NCI-H2171 (cell line): ENCODE data around the gene SRPK2.
"Not testable (repeated sequence)": the region's sequence is repeated elsewhere in the genome, so short reads cannot be mapped to it uniquely, and the experiment has no call there.

Experiments
- DNase-seq: peaks from one replicate; lab custom pipeline; 2025; lab: John Stamatoyannopoulos, UW

Gene SRPK2

GRCh38 chr7:105304040-105304895, 84.5 kb downstream of the SRPK2 start:
- DNase-seq: no peak

- DNase-seq: not testable (repeated sequence)
Observed at GRCh38 chr7:105300587-105300986, 88.1 kb downstream of the SRPK2 start.

GRCh38 chr7:105298439-105298894, 90.3 kb downstream of the SRPK2 start:
- no peak for DNase-seq

DNA sequence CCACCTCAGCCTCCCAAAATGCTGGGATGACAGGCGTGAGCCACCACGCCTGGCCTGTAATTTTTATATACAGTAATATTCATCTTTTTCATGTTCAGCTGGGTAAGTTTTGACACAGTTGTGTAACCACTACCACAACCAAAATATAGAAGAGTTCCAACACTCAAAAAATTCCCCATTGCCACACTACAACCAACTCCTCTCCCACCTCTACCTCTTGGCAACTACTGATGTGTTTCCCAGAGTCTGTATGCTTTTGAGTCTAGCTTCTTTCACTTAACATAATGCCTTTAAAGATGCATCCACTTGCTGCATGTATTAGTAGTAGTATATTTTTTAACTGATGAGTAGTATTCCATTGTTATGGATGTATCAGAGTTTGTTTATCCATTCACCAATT, 90.7 kb downstream of the SRPK2 start:
- no peak for DNase-seq

DNA sequence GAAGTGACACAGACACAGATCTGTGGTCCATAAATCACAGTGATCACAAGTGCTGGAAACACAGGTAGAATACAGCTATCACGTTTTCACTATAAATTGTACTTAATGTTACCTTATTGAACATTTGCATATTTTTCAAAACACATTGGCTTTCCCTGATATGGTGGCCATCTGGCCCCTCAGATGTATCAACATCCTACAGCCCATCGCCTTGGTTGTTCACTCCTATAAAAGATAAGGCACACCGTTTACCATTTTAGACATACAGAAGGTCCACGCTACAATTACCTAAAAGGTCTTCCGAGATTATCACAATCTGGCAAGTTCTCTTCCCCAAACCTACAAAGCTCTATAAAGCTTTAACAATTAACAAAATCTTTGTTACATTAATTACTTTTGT, 91.4 kb downstream of the SRPK2 start:
- no peak for DNase-seq

DNA sequence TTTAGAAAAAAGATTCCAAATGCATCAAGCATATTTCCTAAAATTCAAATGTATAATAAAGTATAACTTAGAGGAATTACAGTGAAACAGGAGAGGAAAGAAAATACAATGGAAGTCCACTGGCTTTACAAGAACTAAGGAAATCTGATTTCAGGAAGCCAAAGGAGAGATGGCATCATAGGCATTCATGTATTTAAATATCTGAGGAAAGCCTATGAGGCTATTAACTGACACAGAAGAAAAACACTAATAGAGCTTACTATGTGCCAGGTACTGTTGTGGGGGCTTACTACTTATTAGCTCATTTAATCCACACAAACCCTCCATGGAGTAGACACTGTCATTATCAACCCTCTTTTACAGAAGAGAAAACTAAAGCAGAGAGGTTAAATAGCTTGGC, 92.2 kb downstream of the SRPK2 start:
- DNase-seq: no peak

GRCh38 chr7:105295596-105296352, 92.9 kb downstream of the SRPK2 start:
- DNase-seq: no peak

- not testable (repeated sequence) for DNase-seq
Observed at GRCh38 chr7:105294482-105294881, 94.2 kb downstream of the SRPK2 start.

GRCh38 chr7:105289704-105290103, 99.0 kb downstream of the SRPK2 start:
- no peak for DNase-seq

GRCh38 chr7:105286441-105286840, 102.3 kb downstream of the SRPK2 start:
- DNase-seq: no peak

- DNase-seq: no peak
Observed at GRCh38 chr7:105285118-105285874, 103.4 kb downstream of the SRPK2 start.

DNA sequence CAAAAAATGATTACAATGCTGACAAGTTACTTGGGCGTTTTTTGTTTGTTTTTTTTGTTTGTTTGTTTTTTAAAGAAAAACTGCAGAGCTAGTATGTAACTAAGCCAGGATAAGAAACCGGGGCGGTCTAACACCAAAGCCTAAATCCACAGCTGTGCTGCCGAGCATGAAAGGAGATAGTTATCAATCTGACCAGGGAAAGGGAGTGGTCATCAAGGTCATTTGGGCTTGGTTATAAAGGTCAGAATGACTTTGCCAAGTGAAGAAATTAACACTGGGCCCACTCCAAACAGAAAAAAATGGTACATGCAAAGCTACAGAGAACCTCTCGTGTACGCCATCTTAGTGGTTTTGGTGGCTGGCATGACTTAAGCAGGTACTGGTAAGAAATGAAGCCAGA, 104.7 kb downstream of the SRPK2 start:
- DNase-seq: no peak

- DNase-seq: no peak
Observed at GRCh38 chr7:105281966-105282365, 106.8 kb downstream of the SRPK2 start.

DNA sequence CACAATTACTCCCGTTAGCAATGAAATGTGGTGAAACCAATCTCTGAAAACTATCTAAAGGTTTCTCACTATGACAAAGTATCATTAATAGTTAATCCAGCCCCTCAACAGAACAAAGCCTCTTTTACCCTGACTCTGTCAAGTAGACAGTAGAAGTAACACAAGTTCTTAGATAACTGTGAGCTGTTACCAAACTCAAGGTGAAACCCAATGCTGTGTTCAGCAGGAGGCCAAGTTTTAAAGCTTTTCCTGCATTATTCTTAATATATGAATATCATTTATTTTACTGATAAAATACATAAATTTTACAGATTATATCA, 109.1 kb downstream of the SRPK2 start:
- DNase-seq: no peak

DNA sequence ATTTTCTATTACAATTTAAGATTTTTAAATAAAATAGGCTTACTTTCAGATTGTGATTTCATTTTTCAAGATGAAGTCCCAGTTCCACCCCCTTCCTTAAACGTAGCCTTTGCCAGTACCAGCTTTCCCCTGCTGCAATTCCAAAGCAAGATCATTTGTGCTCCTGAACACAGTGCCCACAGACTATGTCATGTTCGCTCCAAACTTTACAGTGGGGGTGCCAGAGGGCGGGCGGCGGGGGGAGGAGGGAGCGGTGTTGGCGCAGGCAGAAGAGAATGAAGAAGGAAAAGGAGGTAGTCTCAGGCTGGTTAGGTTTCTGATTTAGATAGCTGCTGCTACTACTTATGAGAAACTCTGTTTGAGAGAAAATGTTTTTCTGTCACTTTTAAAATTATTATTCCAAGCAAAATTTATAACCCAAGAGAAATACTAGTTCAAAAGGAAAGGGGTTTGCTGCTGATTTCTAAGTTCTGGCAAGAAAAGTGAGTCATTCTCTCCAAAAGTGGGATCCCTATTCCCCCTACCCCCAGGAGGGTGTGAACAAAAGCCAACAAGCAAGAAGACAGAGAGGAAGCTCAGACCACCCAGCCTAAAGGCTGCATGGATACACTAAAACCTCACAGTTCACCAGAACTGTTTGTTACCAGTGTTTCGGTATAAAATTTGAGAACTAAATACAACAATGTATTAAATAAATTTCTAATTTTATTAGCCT, 109.6 kb downstream of the SRPK2 start:
- DNase-seq: no peak

DNA sequence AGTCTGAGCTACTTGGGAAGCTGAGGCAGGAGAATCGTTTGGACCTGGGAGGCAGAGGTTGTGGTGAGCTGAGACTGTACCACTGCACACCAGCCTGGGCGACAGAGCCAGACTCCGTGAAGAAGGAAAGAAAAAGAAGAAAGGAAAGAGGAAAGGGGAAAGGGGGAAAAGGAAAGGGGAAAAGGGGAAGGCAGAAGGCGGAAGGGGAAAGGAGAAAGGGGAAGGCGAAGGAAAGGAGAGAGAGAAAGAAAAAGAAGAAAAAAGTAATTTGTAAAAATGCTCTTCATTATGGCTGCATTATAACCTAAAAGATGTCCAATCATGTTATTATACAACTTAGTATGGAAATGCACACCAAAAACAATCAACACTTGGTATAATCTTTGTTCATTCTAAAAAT, 110.2 kb downstream of the SRPK2 start:
- no peak for DNase-seq

DNA sequence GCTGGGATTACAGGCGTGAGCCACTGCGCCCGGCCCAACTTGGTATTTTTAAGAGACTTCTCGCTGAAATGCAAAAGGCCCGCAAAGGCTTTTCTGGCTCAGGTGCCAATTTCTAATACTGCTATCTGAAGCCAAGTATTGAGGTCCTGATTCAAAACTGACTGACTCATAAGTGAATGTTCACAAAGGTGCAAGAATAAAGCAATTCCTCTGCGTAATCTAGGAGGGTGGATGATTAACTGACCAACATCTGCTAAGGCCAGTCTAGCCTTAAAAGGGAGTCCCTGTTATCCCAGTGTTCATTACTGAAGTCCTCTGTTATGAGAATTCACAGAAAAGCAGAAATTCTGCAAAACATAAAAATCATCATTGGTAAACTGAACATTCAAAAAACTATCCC, 111.4 kb downstream of the SRPK2 start:
- DNase-seq: no peak

DNA sequence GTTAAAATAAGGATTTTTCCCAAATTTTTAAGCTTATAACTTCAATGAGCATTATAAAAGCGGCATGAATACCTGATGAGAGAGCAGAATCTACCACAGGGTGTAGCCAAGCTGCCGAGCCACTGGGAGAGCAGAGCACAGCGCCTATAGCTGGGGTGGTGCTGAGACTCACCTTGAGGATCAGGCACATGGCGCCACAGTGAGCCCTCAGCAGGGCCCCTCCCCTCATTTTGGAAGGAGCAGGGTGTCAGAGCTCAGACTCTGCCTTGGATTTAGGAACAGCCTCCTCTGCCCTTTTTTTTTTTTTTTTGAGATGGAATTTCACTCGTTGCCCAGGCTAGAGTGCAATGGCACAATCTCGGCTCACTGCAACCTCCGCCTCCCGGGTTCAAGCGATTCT, 118.6 kb downstream of the SRPK2 start:
- no peak for DNase-seq

- no peak for DNase-seq
Observed at GRCh38 chr7:105269397-105269796, 119.3 kb downstream of the SRPK2 start.

GRCh38 chr7:105268511-105269392, 120.0 kb downstream of the SRPK2 start:
- peak; percentile 35 for DNase-seq

- no peak for DNase-seq
Observed at GRCh38 chr7:105268056-105268455, 120.7 kb downstream of the SRPK2 start.
